G401 (cell line): ENCODE results near the gene CEP128. TPM values are rescaled to one million over a fixed set of nuclear protein-coding genes. Genes with fewer than 3 reads are reported as not detected.

Source experiments
- DNase-seq: peaks from one replicate; pipeline ENCODE4 v3.0.0-alpha.2; 2015; ENCODE audit warnings: low spot score
- in situ Hi-C: cut with HindIII; loops from 2 replicates; pipeline ENCODE4 v1.10.0; 2016; ENCODE audit warnings: low sequenced_read_pairs, mixed read lengths
- total RNA-seq: library from RNA; depleted of rRNA; stranded (reverse); fragments of >200 nt; shearing (Covaris generic); gene quantifications from 2 replicates; pipeline ENCODE4 v1.2.3, GENCODE V29; 2014

The CEP128 gene
- total RNA-seq, 1 experiment from 2014 or later: 3.3 TPM

DNA sequence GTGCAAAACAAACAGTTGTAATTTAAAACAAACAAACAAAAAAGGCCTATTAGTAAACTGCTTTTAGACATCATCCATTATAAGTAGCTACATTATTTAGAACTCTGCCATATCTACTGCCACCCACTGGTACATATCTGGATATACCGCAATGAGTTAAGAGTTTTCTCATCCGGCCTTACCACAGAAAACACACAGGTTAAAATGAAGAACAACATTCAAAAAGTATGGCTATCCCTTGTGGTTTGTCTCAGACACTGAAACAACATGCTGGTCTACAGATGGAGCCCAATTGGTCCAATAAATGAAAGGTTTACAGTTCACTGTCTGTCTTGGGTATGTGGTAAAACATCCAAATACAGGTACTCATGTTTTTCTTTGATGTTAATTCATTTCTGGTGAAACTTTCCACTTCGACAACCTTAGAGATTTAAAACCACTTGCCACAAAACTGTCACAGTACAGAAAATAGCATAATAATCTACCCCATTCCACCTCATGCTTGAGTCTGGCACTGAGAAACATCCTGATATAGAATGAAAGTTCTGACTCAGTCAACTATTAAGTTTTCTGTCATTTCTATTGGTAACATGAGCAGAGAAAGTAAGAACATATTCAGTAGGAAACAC is 354.3 kb downstream of the CEP128 start:
- peak; percentile 70 for DNase-seq
- in situ Hi-C loops: no loop called here

DNA sequence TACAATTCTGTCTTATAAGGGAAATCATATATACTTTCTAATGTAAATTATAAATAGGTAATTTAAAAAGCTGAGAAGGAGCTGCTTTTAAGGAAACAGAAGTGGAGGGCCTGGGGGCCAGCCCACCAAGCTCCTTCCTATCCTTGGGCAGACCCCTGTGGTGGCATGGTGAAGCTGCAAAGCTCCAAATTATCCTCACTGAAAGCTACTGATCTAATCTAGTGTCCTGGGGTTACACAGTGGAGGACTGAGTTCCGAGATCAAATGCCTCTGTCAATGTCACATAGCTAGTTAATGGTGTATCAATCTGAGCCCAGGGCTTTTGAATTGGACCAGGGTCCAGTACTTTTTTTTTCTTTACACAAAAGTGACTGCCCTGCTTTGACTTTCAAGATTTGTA is 355.4 kb downstream of the CEP128 start:
- in situ Hi-C loops: no loop called here
- DNase-seq: no peak

DNA sequence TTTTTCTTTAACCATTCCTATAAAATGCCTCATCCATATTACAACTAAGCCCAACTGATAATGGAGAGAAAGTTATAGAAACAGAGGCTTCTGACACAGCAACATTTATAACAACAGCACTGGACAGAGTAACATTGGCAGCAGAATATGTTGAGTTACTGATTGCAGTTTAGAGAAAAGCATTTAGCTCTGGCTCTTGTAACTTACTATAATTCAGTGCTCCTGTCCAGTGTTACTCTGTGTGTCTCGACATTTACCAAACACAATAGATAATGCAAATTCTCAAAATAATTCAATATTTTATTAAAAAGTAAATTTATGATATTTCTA is 356.1 kb downstream of the CEP128 start:
- DNase-seq: no peak
- in situ Hi-C loops: no loop called here

DNA sequence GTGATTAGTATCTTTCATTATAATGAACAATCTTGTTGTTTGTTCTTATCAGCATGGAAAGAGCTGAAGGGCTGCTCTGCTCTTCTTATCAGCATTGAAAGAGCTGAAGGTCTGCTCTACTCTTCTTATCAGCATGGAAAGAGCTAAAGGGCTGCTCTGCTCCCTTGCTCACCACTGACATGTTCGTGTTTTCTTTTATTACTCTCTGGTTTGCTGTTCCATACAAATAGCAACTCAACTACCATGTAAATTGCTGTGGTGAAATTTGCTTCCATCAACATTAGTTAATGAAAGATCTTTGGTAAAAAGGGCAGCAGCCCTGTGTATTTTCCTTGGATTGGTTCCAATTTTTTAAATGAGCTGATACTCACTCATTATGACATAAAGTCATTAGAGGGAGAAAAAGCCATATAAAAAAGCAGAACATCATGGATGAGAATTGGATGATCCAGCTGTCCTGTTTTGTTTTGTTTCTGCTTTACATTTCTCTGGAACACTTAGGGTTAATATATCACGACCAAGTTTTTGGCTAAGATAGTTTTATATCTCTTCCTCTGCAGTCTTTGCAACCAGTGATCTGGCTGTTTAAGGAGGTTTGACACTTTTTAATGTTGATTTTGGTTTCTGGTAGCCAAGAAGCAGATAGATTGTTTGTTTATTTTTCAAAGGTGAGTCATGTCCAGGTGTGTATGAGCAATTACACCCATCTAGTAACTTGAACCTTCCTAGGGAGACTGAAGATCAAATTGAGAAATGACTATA is 356.6 kb downstream of the CEP128 start:
- no peak for DNase-seq
- in situ Hi-C loops: no loop called here

DNA sequence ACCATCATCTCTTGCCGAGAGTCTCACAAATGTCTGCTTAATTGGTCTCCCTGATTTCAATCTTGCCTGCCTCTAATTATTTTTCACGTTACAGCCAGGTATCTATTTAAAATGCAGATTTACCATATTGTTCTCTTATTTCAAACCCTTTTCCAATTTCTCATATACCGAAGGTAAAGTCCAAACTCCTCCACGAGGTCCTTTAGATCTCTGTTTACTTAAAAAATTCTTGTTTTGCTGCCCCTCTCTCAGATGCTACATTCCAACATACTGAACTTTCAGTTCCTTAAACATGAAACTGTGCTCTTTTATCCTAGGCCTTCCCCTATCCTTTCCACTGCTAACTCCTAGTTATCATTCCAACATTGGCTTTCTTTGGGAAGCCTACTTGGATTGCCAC is 363.9 kb downstream of the CEP128 start:
- in situ Hi-C loops: no loop called here

DNA sequence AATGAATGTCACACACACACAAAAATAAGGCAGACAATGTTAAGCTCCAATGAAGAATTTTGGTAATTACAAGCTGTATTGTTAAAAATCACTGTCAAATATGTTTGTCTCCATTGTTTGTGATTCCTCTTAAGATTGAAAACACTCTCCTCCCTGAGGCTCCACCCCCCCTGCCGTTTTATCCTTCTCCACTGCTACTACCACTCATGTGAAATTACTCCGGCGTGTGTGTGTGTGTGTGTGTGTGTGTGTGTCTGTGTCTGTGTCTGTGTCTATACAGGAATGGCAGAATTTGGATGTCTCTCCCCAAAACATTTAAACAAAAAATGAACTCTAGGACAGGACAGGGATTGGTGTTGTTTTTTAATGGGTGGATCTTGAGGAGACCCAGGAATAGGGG is 365.1 kb downstream of the CEP128 start:
- in situ Hi-C loops: no loop called here
- no peak for DNase-seq

More for the DNA sequence above, 363.9 kb downstream of the CEP128 start:
- DNase-seq: no peak

DNA sequence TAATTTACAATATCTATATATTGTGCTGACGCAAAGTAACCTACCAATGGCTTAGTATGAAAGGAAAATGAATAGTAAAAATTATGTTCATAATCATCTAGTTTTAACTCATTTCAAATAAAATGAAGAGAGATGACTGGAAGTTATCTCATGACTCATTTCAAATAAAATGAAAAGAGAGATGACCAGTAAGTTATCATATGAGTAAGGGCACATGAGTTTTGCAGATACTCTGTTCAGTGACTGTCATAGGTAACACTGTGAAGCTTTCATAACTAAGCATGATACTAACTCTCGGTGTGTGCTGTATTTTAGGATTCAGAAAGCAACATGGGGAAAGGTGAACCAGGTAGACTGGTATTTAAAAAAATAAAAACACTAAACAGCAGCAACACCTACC is 365.8 kb downstream of the CEP128 start:
- in situ Hi-C loops: no loop called here
- DNase-seq: no peak

DNA sequence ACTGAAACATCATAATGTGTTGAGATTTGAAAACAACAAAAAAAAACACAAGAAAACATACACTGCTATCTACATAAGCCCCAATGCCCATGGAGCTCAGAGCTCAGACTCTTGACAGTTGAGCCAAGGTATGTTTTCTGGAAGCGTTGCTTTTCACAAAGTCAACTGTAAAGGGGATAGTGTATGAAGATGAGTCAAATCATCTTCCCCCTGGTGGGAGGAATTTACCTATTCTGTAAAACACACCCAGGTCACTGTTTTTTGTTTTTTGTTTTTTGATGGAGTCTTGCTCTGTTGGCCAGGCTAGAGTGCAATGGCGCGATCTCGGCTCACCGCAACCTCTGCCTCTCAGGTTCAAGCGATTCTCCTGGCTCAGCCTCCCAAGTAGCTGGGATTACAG is 368.9 kb downstream of the CEP128 start:
- DNase-seq: no peak
- in situ Hi-C loops: no loop called here

DNA sequence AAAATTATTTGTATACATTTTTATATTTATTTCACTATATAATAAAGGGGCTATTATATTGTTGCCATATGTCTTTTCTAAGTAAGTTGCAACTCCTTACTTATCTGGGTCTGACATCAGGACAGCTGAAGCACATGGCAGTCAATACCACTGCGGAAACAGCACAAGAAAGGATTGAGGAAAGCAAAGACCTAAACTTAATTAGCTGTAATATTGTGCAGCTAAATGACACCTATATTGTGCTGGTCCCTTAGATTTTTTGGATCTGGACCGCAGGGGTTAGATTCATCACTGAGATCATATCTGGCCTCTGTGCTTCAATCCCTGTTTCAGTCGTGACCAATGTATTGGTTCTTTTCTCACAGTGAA is 370.6 kb downstream of the CEP128 start:
- DNase-seq: no peak
- in situ Hi-C loops: no loop called here

DNA sequence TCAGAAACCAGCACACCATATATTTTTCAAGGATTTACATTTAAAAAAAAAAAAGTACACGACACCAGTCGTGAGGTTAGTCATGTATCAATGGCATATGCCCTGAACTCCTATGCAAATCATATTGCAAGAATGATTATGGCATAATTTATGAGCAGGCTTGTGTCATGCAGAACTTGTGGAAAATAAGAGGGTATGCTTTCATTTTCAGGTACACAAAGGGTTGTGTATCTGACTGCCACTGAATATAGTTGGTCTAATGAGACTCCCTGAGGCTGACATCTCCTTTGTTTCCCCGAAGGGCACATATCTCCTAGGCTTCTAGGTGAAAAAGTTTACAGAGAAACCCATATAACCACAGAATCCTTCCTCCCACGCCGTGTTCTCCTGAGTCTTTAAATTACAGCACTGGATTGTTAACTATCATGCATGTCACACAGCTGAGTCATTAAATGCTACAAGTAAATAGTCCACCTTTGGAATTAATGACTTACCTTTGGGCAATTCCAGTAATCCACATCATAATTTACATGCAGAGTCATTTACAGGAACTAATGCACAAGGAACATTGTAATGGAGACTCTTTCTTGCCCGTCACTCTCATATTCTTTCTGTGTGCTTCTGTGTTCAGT is 373.5 kb downstream of the CEP128 start:
- in situ Hi-C loops: no loop called here
- DNase-seq: no peak

DNA sequence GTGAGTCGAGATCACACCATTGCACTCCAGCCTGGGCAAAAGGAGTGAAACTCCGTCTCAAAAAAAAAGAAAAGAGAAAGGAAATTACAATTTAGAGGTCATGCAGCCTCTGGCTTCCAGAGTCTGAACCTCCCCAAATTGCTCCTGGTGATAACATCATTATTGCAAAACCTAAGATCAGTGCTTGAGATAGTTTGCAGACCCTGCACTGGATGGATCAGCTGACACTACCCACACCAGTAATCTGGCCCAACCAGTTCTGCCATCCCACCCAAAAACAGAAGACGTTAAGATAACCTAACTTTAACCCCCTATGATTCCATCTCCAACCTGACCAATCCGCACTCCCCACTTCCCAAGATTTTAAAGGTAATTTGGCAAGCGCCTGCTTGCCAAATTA is 376.5 kb downstream of the CEP128 start:
- in situ Hi-C loops: no loop called here
- no peak for DNase-seq

DNA sequence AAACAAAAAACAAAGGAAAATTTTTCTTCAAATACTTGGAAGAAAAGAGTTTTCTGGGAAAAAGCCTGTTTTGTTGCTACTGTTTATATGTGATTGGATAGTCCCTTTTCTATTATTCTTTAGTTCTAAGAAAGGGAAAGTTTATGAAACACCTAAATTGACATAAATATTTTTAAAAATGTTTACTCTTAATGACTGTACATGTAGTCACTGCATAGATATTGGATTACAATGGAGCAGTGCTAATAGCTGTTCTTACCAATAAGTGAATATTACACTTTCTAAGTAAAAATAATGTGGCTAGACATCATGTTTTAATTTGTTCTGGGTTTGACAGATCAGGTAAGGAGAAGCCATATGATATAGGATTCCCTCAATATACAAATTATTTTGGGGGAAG is 377.5 kb downstream of the CEP128 start:
- in situ Hi-C loops: no loop called here
- no peak for DNase-seq

DNA sequence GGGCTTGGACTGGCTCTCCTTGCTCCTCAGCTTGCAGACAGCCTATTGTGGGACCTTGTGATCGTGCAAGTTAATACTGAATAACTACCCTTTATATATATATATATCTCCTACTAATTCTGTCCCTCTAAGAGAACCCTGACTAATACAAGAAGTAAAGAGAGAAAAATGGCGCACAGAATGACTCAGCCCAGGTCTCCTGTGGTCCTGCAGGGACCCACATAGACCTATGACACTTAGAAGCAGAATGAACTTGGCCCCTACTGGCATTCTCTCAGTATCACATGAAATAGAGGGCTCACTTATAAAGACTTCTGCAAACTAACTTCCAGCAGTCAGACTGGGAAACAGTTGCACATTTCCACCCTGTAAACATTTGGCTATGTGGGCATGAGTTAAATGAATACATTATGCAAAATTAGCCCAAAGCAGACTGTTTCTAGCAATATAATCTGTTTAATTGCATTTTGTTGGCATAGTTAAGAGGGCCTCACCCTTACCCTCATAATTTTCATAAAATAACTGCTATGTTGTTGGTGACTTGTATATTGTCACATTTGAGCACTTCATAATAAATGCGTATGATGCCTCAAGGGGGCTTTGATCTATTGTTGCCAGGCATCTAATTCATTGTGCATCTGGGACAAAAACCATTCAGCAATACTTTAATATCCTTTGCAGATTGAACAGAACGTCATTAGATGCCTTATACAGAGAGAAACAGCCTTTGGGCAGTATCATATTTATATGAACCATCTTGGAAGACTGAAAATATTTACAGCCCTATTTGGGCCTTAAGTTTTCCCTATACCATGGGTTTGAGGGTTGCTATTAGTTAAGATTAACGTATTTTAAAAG is 380.5 kb downstream of the CEP128 start:
- no peak for DNase-seq
- in situ Hi-C loops: no loop called here

DNA sequence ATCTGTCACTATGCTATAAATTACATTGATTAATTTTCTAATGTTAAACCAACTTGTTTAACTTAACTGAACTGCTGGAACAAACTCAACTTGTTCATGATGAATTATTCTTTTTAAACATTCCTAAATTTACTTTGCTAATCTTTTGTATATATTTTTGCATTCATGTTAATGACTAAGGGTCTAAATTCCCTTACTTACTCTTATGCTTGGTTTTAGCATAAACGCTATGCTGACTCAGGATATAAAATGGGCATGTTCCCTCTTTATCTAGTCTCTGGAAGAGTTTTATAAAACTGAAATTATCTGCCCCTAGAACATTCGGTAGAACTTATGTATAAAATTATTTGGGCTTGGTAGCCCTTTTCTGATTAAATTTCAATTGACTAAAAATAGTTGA is 387.4 kb downstream of the CEP128 start:
- no peak for DNase-seq
- in situ Hi-C loops: no loop called here

DNA sequence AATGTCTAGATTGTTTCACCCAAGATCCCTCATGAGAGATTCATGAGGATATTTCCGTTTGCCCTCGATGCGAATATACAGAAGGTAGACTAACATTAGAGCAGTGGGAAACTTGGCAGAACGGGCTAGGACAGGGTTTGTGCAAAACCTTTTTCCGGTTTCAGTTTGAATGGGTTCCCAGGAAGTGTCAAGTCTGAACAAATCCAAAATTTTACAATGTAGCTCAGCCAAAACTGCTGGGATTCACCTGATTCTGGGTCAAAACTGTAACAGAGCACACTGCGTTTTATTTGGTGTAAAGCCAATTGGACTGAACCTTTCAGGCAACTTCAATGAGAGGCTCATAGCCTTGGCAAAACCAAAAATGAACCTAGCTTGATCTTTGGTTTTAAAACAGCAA is 392.4 kb downstream of the CEP128 start:
- peak; percentile 100 for DNase-seq
- in situ Hi-C loops: no loop called here

DNA sequence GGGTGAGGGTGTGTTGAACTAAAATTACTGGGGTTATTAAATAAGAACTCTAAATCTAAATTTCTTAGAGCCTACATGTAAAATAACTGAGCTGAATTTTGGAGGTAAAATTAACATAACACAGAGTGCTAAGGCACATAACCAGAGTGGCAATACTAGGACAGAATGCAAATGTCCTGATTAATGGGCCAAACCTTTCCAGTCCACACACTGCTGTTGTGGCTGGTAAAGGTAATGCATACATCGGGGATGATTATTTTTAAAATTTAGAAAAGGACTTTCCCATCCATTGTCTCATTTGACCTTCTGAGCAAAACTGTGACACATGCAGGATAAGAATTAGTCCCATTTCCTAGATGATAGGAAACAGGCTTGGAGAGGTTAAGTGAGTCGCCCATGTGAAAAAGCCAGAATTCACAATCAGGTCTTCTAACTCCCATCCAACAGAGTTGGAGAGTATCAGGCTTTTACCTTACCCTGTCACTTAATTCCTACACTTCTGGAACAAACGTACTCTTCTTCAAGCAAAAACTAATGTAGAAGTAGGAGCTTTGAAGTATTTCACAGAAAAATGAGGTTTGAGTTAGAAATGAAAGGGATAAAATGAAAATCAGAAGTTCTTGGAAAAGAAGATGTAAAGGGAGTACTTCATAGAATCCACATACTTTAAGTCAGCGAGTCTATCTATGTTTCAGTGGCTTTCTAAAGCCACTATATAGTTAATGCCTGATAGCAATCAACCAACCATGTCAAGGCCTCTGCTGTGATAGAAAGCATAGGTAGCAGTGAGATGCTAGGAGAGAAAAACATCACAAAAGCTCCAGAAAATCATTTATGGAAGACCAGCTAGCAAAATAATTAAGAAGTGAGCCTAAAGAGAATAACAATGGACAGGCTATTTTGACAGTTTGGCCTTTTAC is 395.3 kb downstream of the CEP128 start:
- DNase-seq: no peak
- in situ Hi-C loops: no loop called here

DNA sequence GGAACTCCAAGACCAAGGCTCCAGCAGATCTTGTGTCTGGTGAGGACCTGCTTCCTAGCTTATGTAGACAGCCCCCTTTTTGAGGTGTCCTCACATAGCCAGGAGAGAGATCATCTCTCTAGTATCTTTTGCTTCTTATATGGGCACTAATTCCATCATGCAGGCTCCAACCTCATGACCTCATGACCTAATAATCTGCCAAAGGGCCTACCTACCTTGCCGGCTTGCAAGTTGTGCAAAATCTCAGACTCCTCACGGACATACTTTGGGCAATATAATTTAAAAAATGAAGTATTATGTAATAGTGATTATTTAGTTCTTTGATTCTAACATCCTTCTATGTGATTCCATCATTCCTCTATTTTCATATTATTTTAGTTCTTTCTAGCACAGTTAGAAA is 397.2 kb downstream of the CEP128 start:
- in situ Hi-C loops: no loop called here
- no peak for DNase-seq

DNA sequence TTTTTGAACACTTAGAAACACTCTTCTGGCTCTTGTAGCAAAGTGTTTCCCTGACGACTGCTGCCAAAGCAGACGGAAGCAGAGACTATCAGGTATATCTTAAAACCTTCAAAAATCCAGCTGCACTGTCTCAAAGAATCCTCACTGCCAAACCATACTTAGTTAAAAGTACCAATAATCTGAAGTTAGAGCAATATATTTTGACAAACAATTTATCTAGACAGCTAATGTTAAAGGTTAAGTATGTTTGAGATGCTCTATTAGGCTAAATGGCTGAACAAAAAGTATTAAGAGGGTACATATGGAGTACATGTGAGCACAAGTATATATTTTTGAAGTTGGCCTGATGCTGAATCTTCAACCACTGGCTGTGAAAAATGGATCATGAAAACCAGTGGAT is 398.3 kb downstream of the CEP128 start:
- DNase-seq: no peak
- in situ Hi-C loops: no loop called here
